Suprapubic skin (tissue), 4 donors: ENCODE results near the gene NEGR1.

Experiments
- CTCF ChIP-seq, 2 donors: fragments of 200-600 bp in 1 of 2; fragments of 450-650 bp in 1 of 2; sonication (generic) in 1 of 2; IDR thresholded peaks; one replicate each; pipeline ENCODE4 v1.5.1; 2016 to 2019; ENCODE audit warnings: antibody characterized with exemption in 2 of 2, mild to moderate bottlenecking in 1 of 2, moderate library complexity in 1 of 2
- POLR2A ChIP-seq, 2 donors: fragments of 450-650 bp; IDR thresholded peaks; one replicate each; pipeline ENCODE4 v1.6.1; 2017; ENCODE audit warnings: antibody characterized with exemption in 2 of 2, mild to moderate bottlenecking in 2 of 2, moderate library complexity in 2 of 2
- POLR2AphosphoS5 ChIP-seq, 3 donors: sonication (generic); formaldehyde crosslinking; IDR thresholded peaks; one replicate each; pipeline ENCODE4 v1.6.1; 2017; ENCODE audit warnings: antibody characterized with exemption in 3 of 3

DNA sequence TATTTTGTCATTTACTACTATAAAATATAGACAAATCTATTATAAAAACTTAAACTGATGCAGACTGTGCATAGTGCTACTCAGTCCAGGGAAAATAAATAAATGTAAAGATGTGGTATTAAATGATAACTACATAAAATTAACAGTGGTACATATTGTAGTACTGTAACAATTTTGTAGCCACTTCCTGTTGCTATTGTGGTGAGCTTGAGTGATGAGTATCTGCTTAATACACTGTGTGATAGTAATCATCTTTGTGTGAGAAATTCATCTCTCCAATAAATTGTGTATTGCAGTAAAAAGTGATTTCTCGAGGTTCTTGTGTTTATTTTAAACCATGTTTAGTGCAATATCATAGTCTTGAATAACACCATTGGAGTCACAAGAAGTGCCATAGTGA lies 848.1 kb downstream of the NEGR1 start:
- TF ChIP-seq CTCF (IDR thresholded peaks at IDR 0.05) (no peak), POLR2A (IDR thresholded peaks at IDR 0.05) (no peak), POLR2AphosphoS5 (IDR thresholded peaks at IDR 0.05) (no peak)
